HCT116 (cell line): ENCODE results near the gene PRKAG2. TPM values are rescaled to one million over a fixed set of nuclear protein-coding genes. Genes with fewer than 3 reads are reported as not detected.

ENCODE experiments used
- CBX3 ChIP-seq: IDR thresholded peaks from 2 replicates; pipeline ENCODE4 v1.6.1; 2012; ENCODE audit warnings: low read depth
- CEBPB ChIP-seq: IDR thresholded peaks from 2 replicates; pipeline ENCODE4 v1.6.1; 2012; ENCODE audit warnings: low read depth
- EGR1 ChIP-seq: IDR thresholded peaks from 2 replicates; pipeline ENCODE4 v1.6.1; 2012; ENCODE audit warnings: low read depth
- EZH2 ChIP-seq: fragments of 200-600 bp; sonication (generic); IDR thresholded peaks from 2 replicates; pipeline ENCODE4 v1.6.1; 2017; ENCODE audit warnings: antibody characterized with exemption, mixed run types
- EZH2phosphoT487 ChIP-seq: fragments of 200-600 bp; IDR thresholded peaks from 2 replicates; pipeline ENCODE4 v1.6.1; 2018; ENCODE audit warnings: antibody characterized with exemption, borderline replicate concordance
- JUND ChIP-seq: IDR thresholded peaks from 2 replicates; pipeline ENCODE4 v1.6.1; 2012
- POLR2A ChIP-seq: IDR thresholded peaks from 2 replicates; pipeline ENCODE4 v1.7.0; 2011; ENCODE audit warnings: borderline replicate concordance; ENCODE audit not compliant: insufficient read depth, insufficient read length; ENCODE audit errors: extremely low read depth
- POLR2AphosphoS5 ChIP-seq: IDR thresholded peaks from 2 replicates; pipeline ENCODE4 v1.6.1; 2011; ENCODE audit warnings: mild to moderate bottlenecking, low read depth, low read length, moderate library complexity
- SP1 ChIP-seq: IDR thresholded peaks from 2 replicates; pipeline ENCODE4 v1.6.1; 2012; ENCODE audit warnings: low read depth
- YY1 ChIP-seq: IDR thresholded peaks from 2 replicates; pipeline ENCODE4 v1.6.1; 2011; ENCODE audit warnings: low read length, low read depth, moderate library complexity, mild to moderate bottlenecking; ENCODE audit not compliant: insufficient replicate concordance; ENCODE audit errors: extremely low read depth
- ZFX ChIP-seq: fragments of 450-650 bp; IDR thresholded peaks from 2 replicates; pipeline ENCODE4 v1.6.1; 2017
- total RNA-seq: library from RNA; stranded (reverse); gene quantifications from one replicate; pipeline ENCODE4 v1.2.1, GENCODE V29; 2021; ENCODE audit not compliant: unreplicated experiment
- TF ChIP-seq, protein P1 (sequence below): IDR thresholded peaks from 2 replicates; pipeline ENCODE4 v1.6.1; 2012
- TF ChIP-seq, protein P2 (sequence below), 3 experiments: fragments of 200-600 bp in 1 of 3; sonication (generic) in 1 of 3; IDR thresholded peaks in 2 of 3; conservative IDR thresholded peaks in 1 of 3; 2 replicates each; pipeline ENCODE4 v1.5.1; 2012 to 2017; ENCODE audit warnings: low read depth in 2 of 3, low read length in 2 of 3, antibody characterized with exemption in 1 of 3, borderline replicate concordance in 1 of 3, control low read depth in 1 of 3, mild to moderate bottlenecking in 1 of 3, mixed read lengths in 1 of 3, mixed run types in 1 of 3, moderate library complexity in 1 of 3; ENCODE audit not compliant: insufficient read depth in 1 of 3

The PRKAG2 gene
- total RNA-seq, 1 experiment from 2014 or later, result 23.6 TPM

DNA sequence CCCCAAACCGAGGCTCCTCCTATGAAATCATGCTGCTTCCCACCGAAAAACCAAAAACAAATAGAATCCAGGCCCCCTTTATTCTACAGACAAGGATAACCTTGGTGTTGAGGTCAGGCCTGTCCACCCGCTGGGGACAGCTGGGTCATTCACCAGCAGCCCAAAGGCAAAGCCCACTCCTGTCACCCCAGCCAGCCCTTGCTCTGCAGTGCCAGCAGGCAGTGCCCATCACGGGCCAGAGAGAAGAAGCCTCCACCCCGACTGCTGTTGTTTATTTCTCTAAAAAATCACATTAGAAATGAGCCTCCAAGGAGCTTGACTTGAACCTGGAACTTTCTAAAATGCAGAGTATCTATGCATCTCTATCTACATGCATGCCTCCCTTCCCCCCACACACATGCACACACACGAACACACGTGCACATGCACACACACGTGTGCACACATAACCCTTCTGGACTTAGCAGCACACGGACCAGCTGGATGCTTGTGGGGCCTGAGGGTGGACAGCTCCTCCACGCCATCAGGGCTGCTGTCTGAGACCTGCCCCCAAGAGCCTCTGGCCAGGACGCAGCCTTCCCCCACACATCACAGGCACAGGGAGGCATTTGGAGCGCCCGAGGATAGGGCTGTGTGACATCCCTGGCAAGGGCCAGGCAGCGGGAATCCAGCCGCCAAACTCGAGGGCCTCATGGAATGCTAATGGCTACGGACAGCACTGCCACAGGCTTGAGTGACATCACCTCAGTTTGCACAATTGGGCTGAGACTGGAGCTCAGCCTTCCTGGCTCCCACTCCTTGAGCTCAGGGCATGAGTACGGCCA, 22.8 kb downstream of the PRKAG2 start (continued):
- no peak for TF ChIP-seq EGR1
- no peak for TF ChIP-seq SP1
- no peak for TF ChIP-seq POLR2AphosphoS5
- TF ChIP-seq, protein P1, sequence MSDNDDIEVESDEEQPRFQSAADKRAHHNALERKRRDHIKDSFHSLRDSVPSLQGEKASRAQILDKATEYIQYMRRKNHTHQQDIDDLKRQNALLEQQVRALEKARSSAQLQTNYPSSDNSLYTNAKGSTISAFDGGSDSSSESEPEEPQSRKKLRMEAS, result no peak
- no peak for TF ChIP-seq POLR2A
- TF ChIP-seq, protein P2, sequence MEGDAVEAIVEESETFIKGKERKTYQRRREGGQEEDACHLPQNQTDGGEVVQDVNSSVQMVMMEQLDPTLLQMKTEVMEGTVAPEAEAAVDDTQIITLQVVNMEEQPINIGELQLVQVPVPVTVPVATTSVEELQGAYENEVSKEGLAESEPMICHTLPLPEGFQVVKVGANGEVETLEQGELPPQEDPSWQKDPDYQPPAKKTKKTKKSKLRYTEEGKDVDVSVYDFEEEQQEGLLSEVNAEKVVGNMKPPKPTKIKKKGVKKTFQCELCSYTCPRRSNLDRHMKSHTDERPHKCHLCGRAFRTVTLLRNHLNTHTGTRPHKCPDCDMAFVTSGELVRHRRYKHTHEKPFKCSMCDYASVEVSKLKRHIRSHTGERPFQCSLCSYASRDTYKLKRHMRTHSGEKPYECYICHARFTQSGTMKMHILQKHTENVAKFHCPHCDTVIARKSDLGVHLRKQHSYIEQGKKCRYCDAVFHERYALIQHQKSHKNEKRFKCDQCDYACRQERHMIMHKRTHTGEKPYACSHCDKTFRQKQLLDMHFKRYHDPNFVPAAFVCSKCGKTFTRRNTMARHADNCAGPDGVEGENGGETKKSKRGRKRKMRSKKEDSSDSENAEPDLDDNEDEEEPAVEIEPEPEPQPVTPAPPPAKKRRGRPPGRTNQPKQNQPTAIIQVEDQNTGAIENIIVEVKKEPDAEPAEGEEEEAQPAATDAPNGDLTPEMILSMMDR (IDR thresholded peaks at IDR 0.05 in 2 of 3, conservative IDR thresholded peaks at IDR 0.05 in 1 of 3; ENCODE audit: borderline replicate concordance in 1 of 3, insufficient read depth in 1 of 3, low read depth in 2 of 3, low read length in 2 of 3), result no peak
- no peak for TF ChIP-seq CBX3
- TF ChIP-seq JUND, result no peak
- TF ChIP-seq ZFX, result no peak
- no peak for TF ChIP-seq EZH2phosphoT487
- no peak for TF ChIP-seq CEBPB
- no peak for TF ChIP-seq YY1
- no peak for TF ChIP-seq EZH2
